Measurements from ENCODE around the gene ZNF28.

The ZNF28 gene

GRCh38 chr19:52749780-52750179, 71.7 kb downstream of the ZNF28 start:
- Histone ChIP-seq H3K36me3 (ENCODE audit: control insufficient read depth in 1 of 2, insufficient read depth in 2 of 2, low read length in 2 of 2) (no peaks in the 10 kb centered on the region), H3K27ac (ENCODE audit: low read length) (no peak overlapping the region), H3K27me3 (ENCODE audit: low read depth, low read length) (no peaks in the 10 kb centered on the region), H3K4me1 (ENCODE audit: control insufficient read depth in 1 of 2, insufficient read depth in 2 of 2, low read length in 2 of 2) (no peaks in the 10 kb centered on the region), H3K9me3 (ENCODE audit: control insufficient read depth in 1 of 2, low read length in 2 of 2) (no peaks in the 10 kb centered on the region), H3K4me3 (ENCODE audit: low read depth in 1 of 2, low read length in 2 of 2) (no peak overlapping the region)

- no peaks in the 10 kb centered on the region for H3K27me3 ChIP-seq (ENCODE audit: low read depth, low read length)
- H3K27ac ChIP-seq (ENCODE audit: low read length), result no peak overlapping the region
- no peaks in the 10 kb centered on the region for H3K9me3 ChIP-seq (ENCODE audit: control insufficient read depth in 1 of 2, low read length in 2 of 2)
- H3K4me1 ChIP-seq (ENCODE audit: control insufficient read depth in 1 of 2, insufficient read depth in 2 of 2, low read length in 2 of 2), result no peaks in the 10 kb centered on the region
- no peaks in the 10 kb centered on the region for H3K36me3 ChIP-seq (ENCODE audit: control insufficient read depth in 1 of 2, insufficient read depth in 2 of 2, low read length in 2 of 2)
- no peak overlapping the region for H3K4me3 ChIP-seq (ENCODE audit: low read depth in 1 of 2, low read length in 2 of 2)
These were observed 73.0 kb downstream of the ZNF28 start for GRCh38 chr19:52748336-52748950.
